Myocyte (in vitro differentiated cells): ENCODE results near the gene GSTM5. TPM values are rescaled to one million over a fixed set of nuclear protein-coding genes. Genes with fewer than 3 reads are reported as not detected.
"Not testable (repeated sequence)": the region's sequence is repeated elsewhere in the genome, so short reads cannot be mapped to it uniquely, and the experiment has no call there.

ENCODE experiments used
- DNase-seq: peaks from one replicate; pipeline ENCODE4 v3.0.0-alpha.2; 2012; ENCODE audit warnings: low read depth
- total RNA-seq: library from RNA; depleted of rRNA; stranded (reverse); fragments of >200 nt; gene quantifications from 2 replicates; pipeline ENCODE4 v1.2.3, GENCODE V29; 2014

Gene GSTM5
- total RNA-seq, 1 donor from 2014 or later: not detected

GRCh38 chr1:109760581-109761226 is 48.7 kb downstream of the GSTM5 start:
- no peak for DNase-seq

- no peak for DNase-seq
Observed at GRCh38 chr1:109761227-109762038, 49.4 kb downstream of the GSTM5 start.

- DNase-seq: no peak
Observed at GRCh38 chr1:109762039-109762585, 50.1 kb downstream of the GSTM5 start.

- DNase-seq: no peak
Observed at GRCh38 chr1:109762821-109763645, 51.0 kb downstream of the GSTM5 start.

- DNase-seq: no peak
Observed at GRCh38 chr1:109763646-109764415, 51.8 kb downstream of the GSTM5 start, which contains the start of gene EPS8L3. EPS8L3 (minus strand) TSS chr1:109763923; CDS start chr1:109761749, 2,174 bp downstream.

- DNase-seq: no peak
Observed at GRCh38 chr1:109764561-109765482, 52.8 kb downstream of the GSTM5 start.

- DNase-seq: no peak
Observed at GRCh38 chr1:109765483-109765815, 53.4 kb downstream of the GSTM5 start.

GRCh38 chr1:109765896-109766615 is 54.0 kb downstream of the GSTM5 start:
- no peak for DNase-seq

GRCh38 chr1:109766991-109767636 is 55.1 kb downstream of the GSTM5 start:
- DNase-seq: not testable (repeated sequence)

Other genes with a start within 250 kb of the GSTM5 start
- gene SYPL2, start 245.7 kb upstream of the GSTM5 start, total RNA-seq: 14.7 and 15.8 TPM in 2 replicates
- gene ATXN7L2, start 228.3 kb upstream of the GSTM5 start, total RNA-seq: 6.1 and 6.7 TPM in 2 replicates
- 3.9 and 6.1 TPM in 2 replicates for gene CYB561D1, start 218.2 kb upstream of the GSTM5 start, total RNA-seq
- 0.37 and 0.42 TPM in 2 replicates for gene AMIGO1, start 202.5 kb upstream of the GSTM5 start, total RNA-seq
- 0.13 and 0.21 TPM in 2 replicates for gene GPR61, start 172.4 kb upstream of the GSTM5 start, total RNA-seq
- 6.0 and 6.6 TPM in 2 replicates for gene GNAI3, start 163.6 kb upstream of the GSTM5 start, total RNA-seq
- 0.13 TPM in 1 of 2 replicates, not detected in the other for gene GNAT2, start 92.6 kb upstream of the GSTM5 start, total RNA-seq
- gene AMPD2, start 92.4 kb upstream of the GSTM5 start, total RNA-seq: 54.9 and 60.4 TPM in 2 replicates
- gene GSTM4, start 56.2 kb upstream of the GSTM5 start, total RNA-seq: 5.5 and 5.8 TPM in 2 replicates
- 22.6 and 28.5 TPM in 2 replicates for gene GSTM2, start 44.2 kb upstream of the GSTM5 start, total RNA-seq
- 0.48 and 0.83 TPM in 2 replicates for gene GSTM1, start 24.4 kb upstream of the GSTM5 start, total RNA-seq
- gene GSTM3, start 28.8 kb downstream of the GSTM5 start, total RNA-seq: 11.5 and 20.6 TPM in 2 replicates
- gene EPS8L3, start 51.7 kb downstream of the GSTM5 start, total RNA-seq: not detected in 2 replicates
- 33.8 and 34.9 TPM in 2 replicates for gene CSF1, start 198.6 kb downstream of the GSTM5 start, total RNA-seq